NCI-H2196 (cell line): ENCODE data around the gene KRT24.
"Not testable (repeated sequence)": the region's sequence is repeated elsewhere in the genome, so short reads cannot be mapped to it uniquely, and the experiment has no call there.

Experiments used
- DNase-seq: peaks from one replicate; lab custom pipeline; 2025; ENCODE audit not compliant: unreplicated experiment; lab: John Stamatoyannopoulos, UW

The KRT24 gene

GRCh38 chr17:40703652-40704051 lies at the start of gene KRT24:
TSS of gene KRT24 (minus strand) at chr17:40703752. CDS start at chr17:40703693, 59 bp downstream.
- no peak for DNase-seq

GRCh38 chr17:40751065-40751464 lies 47.5 kb upstream of the KRT24 start:
- DNase-seq, result no peak

GRCh38 chr17:40750391-40750790 lies 46.8 kb upstream of the KRT24 start:
- no peak for DNase-seq

- DNase-seq, result not testable (repeated sequence)
These were observed 45.1 kb upstream of the KRT24 start for GRCh38 chr17:40748666-40749065.

GRCh38 chr17:40738553-40738952 lies 35.0 kb upstream of the KRT24 start:
- DNase-seq, result no peak

- DNase-seq, result no peak
These were observed 31.5 kb upstream of the KRT24 start for GRCh38 chr17:40735016-40735415.

- DNase-seq, result no peak
These were observed 30.5 kb upstream of the KRT24 start for GRCh38 chr17:40734018-40734417.

- no peak for DNase-seq
These were observed 27.4 kb upstream of the KRT24 start for GRCh38 chr17:40730970-40731369.

GRCh38 chr17:40727447-40728231 lies 24.1 kb upstream of the KRT24 start:
- DNase-seq, result no peak

- DNase-seq, result no peak
These were observed 23.4 kb upstream of the KRT24 start for GRCh38 chr17:40726919-40727318.

- no peak for DNase-seq
These were observed 21.1 kb upstream of the KRT24 start for GRCh38 chr17:40724656-40725055.

GRCh38 chr17:40722241-40722640 lies 18.7 kb upstream of the KRT24 start:
- DNase-seq, result no peak

GRCh38 chr17:40720899-40721298 lies 17.3 kb upstream of the KRT24 start:
- DNase-seq, result no peak

GRCh38 chr17:40718930-40719329 lies 15.4 kb upstream of the KRT24 start:
- DNase-seq, result no peak

- DNase-seq, result no peak
These were observed 14.2 kb upstream of the KRT24 start for GRCh38 chr17:40717776-40718175.

- DNase-seq, result no peak
These were observed 10.9 kb upstream of the KRT24 start for GRCh38 chr17:40714473-40714872.

GRCh38 chr17:40707745-40708144 lies 4.2 kb upstream of the KRT24 start:
- DNase-seq, result no peak

- no peak for DNase-seq
These were observed 2.0 kb upstream of the KRT24 start for GRCh38 chr17:40705584-40705983.

- DNase-seq, result no peak
These were observed 1.3 kb downstream of the KRT24 start for GRCh38 chr17:40702271-40702670.

- DNase-seq, result no peak
These were observed 3.7 kb downstream of the KRT24 start for GRCh38 chr17:40699853-40700252.

- DNase-seq, result no peak
These were observed 4.2 kb downstream of the KRT24 start for GRCh38 chr17:40699371-40699770.

- no peak for DNase-seq
These were observed 6.3 kb downstream of the KRT24 start for GRCh38 chr17:40697297-40697696.

GRCh38 chr17:40696651-40697072 lies 6.9 kb downstream of the KRT24 start:
- DNase-seq, result no peak
